HepG2 (cell line): ENCODE data around the gene SNRPD2. TPM values are rescaled to one million over a fixed set of nuclear protein-coding genes. Genes with fewer than 3 reads are reported as not detected.

Experiments
- ATAC-seq: fragments of 200-7000 bp; cut with Tn5 transposase; 3 replicates; pipeline ENCODE4 v1.9.1; 2020; ENCODE audit warnings: mild to moderate bottlenecking, moderate library complexity
- BruUV-seq: library from RNA; stranded (reverse); fragments of 400-500 nt; replicated peaks from 2 replicates; lab custom pipeline; 2021; lab: Mats Ljungman, UMichigan
- CTCF ChIA-PET: fragments of 300-600 bp; formaldehyde crosslinking; extraction: SDS; loops from one replicate; lab custom pipeline; 2021; ENCODE audit warnings: low total read pairs, inconsistent platforms, low intra/inter-chr PET ratio; lab: Yijun Ruan, JAX
- POLR2A ChIA-PET: fragments of 350-600 bp; sonication (Branson Sonifier 250); formaldehyde crosslinking; loops from one replicate; lab custom pipeline; 2020; ENCODE audit warnings: antibody characterized with exemption, inconsistent platforms; lab: Yijun Ruan, JAX
- DNase-seq: peaks from one replicate; pipeline ENCODE4 v3.0.0-alpha.2; 2015; ENCODE audit warnings: low spot score
- FAIRE-seq: peaks from 3 replicates; lab custom pipeline; 2011; peaks lifted over from hg19 to GRCh38; lab: Jason Lieb, UNC
- H2AFZ ChIP-seq: one replicate; pipeline ENCODE4 v1.6.1; 2011; ENCODE audit warnings: low read length, inconsistent platforms
- H3K27ac ChIP-seq: fragments of 300-600 bp; 3 replicates; pipeline ENCODE4 v1.8.0; 2011; ENCODE audit warnings: mixed run types, mild to moderate bottlenecking, mixed read lengths, low read length, inconsistent platforms; ENCODE audit not compliant: insufficient read depth; ENCODE audit errors: extremely low read length
- H3K27me3 ChIP-seq, 2 experiments: fragments of 200-600 bp in 1 of 2; 2 replicates in 1 of 2; 3 replicates in 1 of 2; pipeline versions ENCODE4 v1.6.0 to v1.8.0; 2011; ENCODE audit warnings: low read length in 2 of 2, mild to moderate bottlenecking in 2 of 2, moderate library complexity in 2 of 2, inconsistent platforms in 1 of 2; ENCODE audit not compliant: insufficient read depth in 2 of 2, control insufficient read depth in 1 of 2
- H3K36me3 ChIP-seq, 2 experiments: fragments of 200-600 bp in 1 of 2; replicated peaks in 1 of 2; 2 replicates in 1 of 2; 3 replicates in 1 of 2; pipeline versions ENCODE4 v1.5.1 to v1.8.0; 2011; ENCODE audit warnings: low read length in 2 of 2, inconsistent platforms in 1 of 2; ENCODE audit not compliant: insufficient read depth in 2 of 2, control insufficient read depth in 1 of 2
- H3K4me1 ChIP-seq: 2 replicates; pipeline ENCODE4 v1.5.1; 2012; ENCODE audit warnings: low read length, inconsistent platforms; ENCODE audit not compliant: insufficient read depth
- H3K4me2 ChIP-seq: 2 replicates; pipeline ENCODE4 v1.6.0; 2011; ENCODE audit warnings: low read depth, low read length, inconsistent platforms
- H3K4me3 ChIP-seq, 3 experiments: fragments of 200-600 bp in 1 of 3; sonication (generic), shearing (Covaris generic) in 1 of 3; replicated peaks in 1 of 3; 2 replicates each; pipeline ENCODE4 v1.5.1; 2011 to 2016; ENCODE audit warnings: low read length in 3 of 3, inconsistent platforms in 2 of 3, low read depth in 2 of 3, mild to moderate bottlenecking in 2 of 3, control low read depth in 1 of 3, mixed read lengths in 1 of 3; ENCODE audit not compliant: insufficient read depth in 1 of 3
- H3K79me2 ChIP-seq: one replicate; pipeline ENCODE4 v1.6.1; 2011; ENCODE audit warnings: low read length, inconsistent platforms; ENCODE audit not compliant: insufficient read depth
- H3K9ac ChIP-seq: 2 replicates; pipeline ENCODE4 v1.6.0; 2011; ENCODE audit warnings: mild to moderate bottlenecking, low read depth, low read length, inconsistent platforms; ENCODE audit not compliant: insufficient read depth
- H3K9me3 ChIP-seq: 2 replicates; pipeline ENCODE4 v1.5.1; 2012; ENCODE audit warnings: mild to moderate bottlenecking, low read length
- H4K20me1 ChIP-seq: 2 replicates; pipeline ENCODE4 v1.6.0; 2011; ENCODE audit warnings: inconsistent platforms, mild to moderate bottlenecking, low read length, moderate library complexity; ENCODE audit not compliant: insufficient read depth
- AGO1 ChIP-seq: fragments of 200-400 bp; formaldehyde crosslinking; IDR thresholded peaks from 2 replicates; pipeline ENCODE4 v1.6.1; 2017; ENCODE audit warnings: mild to moderate bottlenecking, low read depth, low read length, moderate library complexity; ENCODE audit not compliant: poor library complexity, severe bottlenecking
- FLYWCH1 ChIP-seq: sonication (generic); formaldehyde crosslinking; IDR thresholded peaks from 2 replicates; pipeline ENCODE4 v1.8.1; 2023; ENCODE audit warnings: mild to moderate bottlenecking, missing genetic modification reagents
- HOXA7 ChIP-seq: sonication (generic); formaldehyde crosslinking; IDR thresholded peaks from 2 replicates; pipeline ENCODE4 v1.8.1; 2022; ENCODE audit warnings: mild to moderate bottlenecking, missing genetic modification reagents, moderate library complexity
- ZNF17 ChIP-seq: sonication (generic); formaldehyde crosslinking; IDR thresholded peaks from 2 replicates; pipeline ENCODE4 v1.5.0; 2020; ENCODE audit warnings: mild to moderate bottlenecking, missing genetic modification reagents
- ZNF432 ChIP-seq: sonication (generic); formaldehyde crosslinking; IDR thresholded peaks from 2 replicates; pipeline ENCODE4 v1.5.0; 2020; ENCODE audit warnings: missing genetic modification reagents, mild to moderate bottlenecking, borderline replicate concordance
- ZNF75D ChIP-seq: sonication (generic); formaldehyde crosslinking; IDR thresholded peaks from 2 replicates; pipeline ENCODE4 v1.8.1; 2023; ENCODE audit warnings: missing genetic modification reagents, mild to moderate bottlenecking, borderline replicate concordance
- WGBS: methylation state at CpG from one replicate; pipeline ENCODE4 v1.1.6; 2017; ENCODE audit warnings: low lambda C conversion rate; 5-methylcytosine and 5-hydroxymethylcytosine counted together
- in situ Hi-C: cut with HindIII; loops from 2 replicates; pipeline ENCODE4 v1.10.0; 2017; ENCODE audit warnings: low pct_unique_long_range_greater_than_20kb; ENCODE audit not compliant: extremely low pct_ligation_motif_present
- intact Hi-C: fragments of 100-400 bp; cut with micrococcal nuclease; formaldehyde crosslinking; loops from one replicate; pipeline ENCODE4 v1.10.0; 2022; ENCODE audit not compliant: unreplicated experiment
- polyA plus RNA-seq, 8 experiments: library from polyadenylated mRNA; depleted of rRNA in 3 of 8; stranded (reverse) in 7 of 8; unstranded in 1 of 8; fragments of >200 nt; fragmentation: Illumina TruSeq in 4 of 8; extraction: Trizol in 4 of 8; gene quantifications; 2 replicates each; pipeline versions ENCODE4 v1.2.1 to v1.2.3, GENCODE V29; 2011 to 2016; ENCODE audit warnings: low read depth in 4 of 8, missing spikeins in 1 of 8, mixed read lengths in 1 of 8; ENCODE audit not compliant: insufficient read depth in 1 of 8
- total RNA-seq, 5 experiments: library from RNA; depleted of rRNA; stranded (reverse); fragments of >200 nt; fragmentation: Illumina TruSeq; extraction: Trizol; gene quantifications; 2 replicates each; pipeline ENCODE4 v1.2.3, GENCODE V29; 2016; ENCODE audit warnings: low read depth in 1 of 5
- TF ChIP-seq, protein P1 (sequence below): sonication (generic); formaldehyde crosslinking; IDR thresholded peaks from 2 replicates; pipeline ENCODE4 v1.4.0; 2020; ENCODE audit warnings: mild to moderate bottlenecking, missing genetic modification reagents
- TF ChIP-seq, protein P2 (sequence below): sonication (generic); formaldehyde crosslinking; IDR thresholded peaks from 2 replicates; pipeline ENCODE4 v1.4.0; 2020; ENCODE audit warnings: missing genetic modification reagents
- TF ChIP-seq, protein P3 (sequence below): sonication (generic); formaldehyde crosslinking; IDR thresholded peaks from 2 replicates; pipeline ENCODE4 v1.9.0; 2021; ENCODE audit warnings: missing genetic modification reagents, mild to moderate bottlenecking, borderline replicate concordance
- TF ChIP-seq, protein P4 (sequence below): fragments of 450-650 bp; IDR thresholded peaks from 2 replicates; pipeline ENCODE4 v1.6.1; 2016

Gene SNRPD2
- total and polyA plus RNA-seq, 2 of the 13 experiments (the other 11 are each of a cell fraction or from before 2014, with no cell fraction given) = 299 to 485 TPM

DNA sequence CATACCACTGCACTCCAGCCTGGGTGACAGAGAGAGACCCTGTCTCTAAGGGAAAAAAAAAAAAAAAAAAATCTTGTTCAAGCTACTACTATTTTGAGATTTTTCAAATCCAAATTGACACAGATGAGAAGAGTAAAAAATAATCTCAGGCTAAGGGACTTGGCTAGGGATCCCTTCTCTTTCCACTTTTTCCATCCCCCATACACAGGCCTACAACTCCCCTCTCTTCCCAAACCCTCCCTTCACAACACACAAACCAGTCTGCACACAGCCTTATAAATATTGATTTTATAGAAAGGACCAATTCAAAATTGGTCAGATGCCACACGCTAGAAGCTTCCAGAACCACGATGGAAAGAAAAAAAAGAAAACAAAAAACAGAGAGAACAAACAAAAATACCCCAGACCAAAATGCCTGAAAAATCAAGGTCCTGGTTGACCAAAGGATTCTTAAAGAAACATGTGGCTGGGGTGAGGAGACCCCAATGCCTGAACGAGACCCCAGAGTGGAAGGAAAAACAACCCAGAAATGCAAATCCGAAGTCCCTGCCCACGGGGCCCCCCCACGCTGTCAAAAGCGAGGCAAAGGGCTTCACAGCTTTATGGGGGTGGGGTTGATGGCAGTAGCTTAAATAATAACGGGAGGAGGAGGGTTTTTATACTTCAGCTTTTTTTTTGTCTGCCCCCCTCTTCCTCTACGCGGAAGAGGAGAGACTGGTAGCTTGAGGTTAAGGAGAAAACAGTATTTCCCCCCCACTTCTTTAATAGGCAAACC, 18.8 kb upstream of the SNRPD2 start:
- DNase-seq (no peak), ATAC-seq (no peak), FAIRE-seq (no peak)
- H2AFZ ChIP-seq = no peak overlapping the region
- intact Hi-C loops (no loop called here), in situ Hi-C loops (no loop called here)
- no peaks in the 10 kb centered on the region for H3K27me3 ChIP-seq
- H3K79me2 ChIP-seq = peaks cover 15% of the 10 kb centered on the region
- H3K4me3 ChIP-seq = no peak overlapping the region
- no peaks in the 10 kb centered on the region for H4K20me1 ChIP-seq
- H3K9me3 ChIP-seq = no peaks in the 10 kb centered on the region
- H3K4me2 ChIP-seq = no peak overlapping the region
- H3K36me3 ChIP-seq = peaks cover 3 to 6% of the 10 kb centered on the region in 2 experiments; a peak in 1 of 5 replicates
- H3K27ac ChIP-seq = no peak overlapping the region
- CTCF ChIA-PET = no interaction called here
- 93% methylated on average over 10 of the region's 10 CpGs for WGBS
- TF ChIP-seq HOXA7 (CRISPR knock-in tag) (no peak), FLYWCH1 (CRISPR knock-in tag) (no peak), ZNF17 (CRISPR knock-in tag) (no peak), ZNF75D (CRISPR knock-in tag) (no peak), ZNF432 (CRISPR knock-in tag) (no peak), AGO1 (no peak)
- TF ChIP-seq, protein P1, sequence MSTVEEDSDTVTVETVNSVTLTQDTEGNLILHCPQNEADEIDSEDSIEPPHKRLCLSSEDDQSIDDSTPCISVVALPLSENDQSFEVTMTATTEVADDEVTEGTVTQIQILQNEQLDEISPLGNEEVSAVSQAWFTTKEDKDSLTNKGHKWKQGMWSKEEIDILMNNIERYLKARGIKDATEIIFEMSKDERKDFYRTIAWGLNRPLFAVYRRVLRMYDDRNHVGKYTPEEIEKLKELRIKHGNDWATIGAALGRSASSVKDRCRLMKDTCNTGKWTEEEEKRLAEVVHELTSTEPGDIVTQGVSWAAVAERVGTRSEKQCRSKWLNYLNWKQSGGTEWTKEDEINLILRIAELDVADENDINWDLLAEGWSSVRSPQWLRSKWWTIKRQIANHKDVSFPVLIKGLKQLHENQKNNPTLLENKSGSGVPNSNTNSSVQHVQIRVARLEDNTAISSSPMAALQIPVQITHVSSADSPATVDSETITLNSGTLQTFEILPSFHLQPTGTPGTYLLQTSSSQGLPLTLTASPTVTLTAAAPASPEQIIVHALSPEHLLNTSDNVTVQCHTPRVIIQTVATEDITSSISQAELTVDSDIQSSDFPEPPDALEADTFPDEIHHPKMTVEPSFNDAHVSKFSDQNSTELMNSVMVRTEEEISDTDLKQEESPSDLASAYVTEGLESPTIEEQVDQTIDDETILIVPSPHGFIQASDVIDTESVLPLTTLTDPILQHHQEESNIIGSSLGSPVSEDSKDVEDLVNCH (CRISPR knock-in tag) = no peak
- TF ChIP-seq, protein P2, sequence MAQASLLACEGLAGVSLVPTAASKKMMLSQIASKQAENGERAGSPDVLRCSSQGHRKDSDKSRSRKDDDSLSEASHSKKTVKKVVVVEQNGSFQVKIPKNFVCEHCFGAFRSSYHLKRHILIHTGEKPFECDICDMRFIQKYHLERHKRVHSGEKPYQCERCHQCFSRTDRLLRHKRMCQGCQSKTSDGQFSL (CRISPR knock-in tag) = no peak
- TF ChIP-seq, protein P3, sequence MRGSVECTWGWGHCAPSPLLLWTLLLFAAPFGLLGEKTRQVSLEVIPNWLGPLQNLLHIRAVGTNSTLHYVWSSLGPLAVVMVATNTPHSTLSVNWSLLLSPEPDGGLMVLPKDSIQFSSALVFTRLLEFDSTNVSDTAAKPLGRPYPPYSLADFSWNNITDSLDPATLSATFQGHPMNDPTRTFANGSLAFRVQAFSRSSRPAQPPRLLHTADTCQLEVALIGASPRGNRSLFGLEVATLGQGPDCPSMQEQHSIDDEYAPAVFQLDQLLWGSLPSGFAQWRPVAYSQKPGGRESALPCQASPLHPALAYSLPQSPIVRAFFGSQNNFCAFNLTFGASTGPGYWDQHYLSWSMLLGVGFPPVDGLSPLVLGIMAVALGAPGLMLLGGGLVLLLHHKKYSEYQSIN (CRISPR knock-in tag) = no peak
- TF ChIP-seq, protein P4, sequence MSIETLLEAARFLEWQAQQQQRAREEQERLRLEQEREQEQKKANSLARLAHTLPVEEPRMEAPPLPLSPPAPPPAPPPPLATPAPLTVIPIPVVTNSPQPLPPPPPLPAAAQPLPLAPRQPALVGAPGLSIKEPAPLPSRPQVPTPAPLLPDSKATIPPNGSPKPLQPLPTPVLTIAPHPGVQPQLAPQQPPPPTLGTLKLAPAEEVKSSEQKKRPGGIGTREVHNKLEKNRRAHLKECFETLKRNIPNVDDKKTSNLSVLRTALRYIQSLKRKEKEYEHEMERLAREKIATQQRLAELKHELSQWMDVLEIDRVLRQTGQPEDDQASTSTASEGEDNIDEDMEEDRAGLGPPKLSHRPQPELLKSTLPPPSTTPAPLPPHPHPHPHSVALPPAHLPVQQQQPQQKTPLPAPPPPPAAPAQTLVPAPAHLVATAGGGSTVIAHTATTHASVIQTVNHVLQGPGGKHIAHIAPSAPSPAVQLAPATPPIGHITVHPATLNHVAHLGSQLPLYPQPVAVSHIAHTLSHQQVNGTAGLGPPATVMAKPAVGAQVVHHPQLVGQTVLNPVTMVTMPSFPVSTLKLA = no peak
- TF ChIP-seq, all 625 proteins: peak for 0
- peaks cover 10% of the 10 kb centered on the region for H3K4me1 ChIP-seq
- H3K9ac ChIP-seq = no peak overlapping the region
- POLR2A ChIA-PET = interaction anchor here (0.7 to 0.9 kb wide), 2 partner anchors 58 to 150 kb away, joined by 3 to 4 read pairs; partner anchors contain the start of gene SIX5
- no TSS peak for BruUV-seq
